Measurements from ENCODE around the gene PPT2.
A peak's percentile ranks its signal among the peaks of the same experiment; 100 is the strongest.

PPT2 gene

GRCh38 chr6:32146687-32147086 is 7.3 kb upstream of the PPT2 start:
- Histone ChIP-seq H3K27me3 (peaks cover 59% of the 10 kb centered on the region), H3K36me3 (no peaks in the 10 kb centered on the region), H3K27ac (no peak overlapping the region), H3K4me3 (ENCODE audit: low read depth in 1 of 2, low read length in 1 of 2) (no peak overlapping the region), H3K9me3 (no peaks in the 10 kb centered on the region), H3K4me1 (ENCODE audit: control insufficient read depth in 1 of 2, insufficient read depth in 1 of 2, low read depth in 1 of 2, low read length in 1 of 2) (peaks cover 10% of the 10 kb centered on the region in 2 experiments)
- TF ChIP-seq CTCF (IDR thresholded peaks at IDR 0.05): no peak

- TF ChIP-seq CTCF (IDR thresholded peaks at IDR 0.05): peak; percentile 19
- H3K4me3 ChIP-seq (ENCODE audit: low read depth in 1 of 2, low read length in 1 of 2): no peak overlapping the region
Observed at GRCh38 chr6:32147401-32148132, 6.4 kb upstream of the PPT2 start.

GRCh38 chr6:32148289-32149091 is 5.5 kb upstream of the PPT2 start:
- TF ChIP-seq CTCF (IDR thresholded peaks at IDR 0.05): no peak
- no peaks in the 10 kb centered on the region for H3K36me3 ChIP-seq
- peaks cover 10 to 12% of the 10 kb centered on the region in 2 experiments for H3K4me1 ChIP-seq (ENCODE audit: control insufficient read depth in 1 of 2, insufficient read depth in 1 of 2, low read depth in 1 of 2, low read length in 1 of 2)
- peaks cover 77% of the 10 kb centered on the region for H3K27me3 ChIP-seq
- no peaks in the 10 kb centered on the region for H3K9me3 ChIP-seq
- no peak overlapping the region for H3K27ac ChIP-seq
- H3K4me3 ChIP-seq (ENCODE audit: low read depth in 1 of 2, low read length in 1 of 2): peak overlapping the region; percentile 40 to 46

More at GRCh38 chr6:32147401-32148132, 6.4 kb upstream of the PPT2 start:
- H3K27me3 ChIP-seq: peaks cover 68% of the 10 kb centered on the region
- H3K4me1 ChIP-seq (ENCODE audit: control insufficient read depth in 1 of 2, insufficient read depth in 1 of 2, low read depth in 1 of 2, low read length in 1 of 2): peaks cover 10% of the 10 kb centered on the region in 2 experiments
- no peaks in the 10 kb centered on the region for H3K36me3 ChIP-seq
- no peaks in the 10 kb centered on the region for H3K9me3 ChIP-seq
- H3K27ac ChIP-seq: no peak overlapping the region

- TF ChIP-seq CTCF (IDR thresholded peaks at IDR 0.05): no peak
- H3K36me3 ChIP-seq: no peaks in the 10 kb centered on the region
- peaks cover 16 to 20% of the 10 kb centered on the region in 2 experiments for H3K4me1 ChIP-seq (ENCODE audit: control insufficient read depth in 1 of 2, insufficient read depth in 1 of 2, low read depth in 1 of 2, low read length in 1 of 2)
- H3K27ac ChIP-seq: no peak overlapping the region
- H3K4me3 ChIP-seq (ENCODE audit: low read depth in 1 of 2, low read length in 1 of 2): peak overlapping the region; percentile 40 to 46
- no peaks in the 10 kb centered on the region for H3K9me3 ChIP-seq
- peaks cover 85% of the 10 kb centered on the region for H3K27me3 ChIP-seq
Observed at GRCh38 chr6:32149092-32149755, 4.7 kb upstream of the PPT2 start.

GRCh38 chr6:32149932-32150870 is 3.7 kb upstream of the PPT2 start:
- Histone ChIP-seq H3K27ac (no peak overlapping the region), H3K4me3 (ENCODE audit: low read depth in 1 of 2, low read length in 1 of 2) (no peak overlapping the region), H3K9me3 (no peaks in the 10 kb centered on the region)

More at GRCh38 chr6:32149932-32150870, 3.7 kb upstream of the PPT2 start:
- no peak for TF ChIP-seq CTCF (IDR thresholded peaks at IDR 0.05)
- Histone ChIP-seq H3K36me3 (no peaks in the 10 kb centered on the region), H3K27me3 (peaks cover 95% of the 10 kb centered on the region), H3K4me1 (ENCODE audit: control insufficient read depth in 1 of 2, insufficient read depth in 1 of 2, low read depth in 1 of 2, low read length in 1 of 2) (peaks cover 25 to 27% of the 10 kb centered on the region in 2 experiments)

Data from neutrophil (primary cell).